ENCODE data around the gene SND1. TPM values are rescaled to one million over a fixed set of nuclear protein-coding genes. Genes with fewer than 3 reads are reported as not detected.

The SND1 gene
- total RNA-seq, 1 donor from 2014 or later = 139 TPM

DNA sequence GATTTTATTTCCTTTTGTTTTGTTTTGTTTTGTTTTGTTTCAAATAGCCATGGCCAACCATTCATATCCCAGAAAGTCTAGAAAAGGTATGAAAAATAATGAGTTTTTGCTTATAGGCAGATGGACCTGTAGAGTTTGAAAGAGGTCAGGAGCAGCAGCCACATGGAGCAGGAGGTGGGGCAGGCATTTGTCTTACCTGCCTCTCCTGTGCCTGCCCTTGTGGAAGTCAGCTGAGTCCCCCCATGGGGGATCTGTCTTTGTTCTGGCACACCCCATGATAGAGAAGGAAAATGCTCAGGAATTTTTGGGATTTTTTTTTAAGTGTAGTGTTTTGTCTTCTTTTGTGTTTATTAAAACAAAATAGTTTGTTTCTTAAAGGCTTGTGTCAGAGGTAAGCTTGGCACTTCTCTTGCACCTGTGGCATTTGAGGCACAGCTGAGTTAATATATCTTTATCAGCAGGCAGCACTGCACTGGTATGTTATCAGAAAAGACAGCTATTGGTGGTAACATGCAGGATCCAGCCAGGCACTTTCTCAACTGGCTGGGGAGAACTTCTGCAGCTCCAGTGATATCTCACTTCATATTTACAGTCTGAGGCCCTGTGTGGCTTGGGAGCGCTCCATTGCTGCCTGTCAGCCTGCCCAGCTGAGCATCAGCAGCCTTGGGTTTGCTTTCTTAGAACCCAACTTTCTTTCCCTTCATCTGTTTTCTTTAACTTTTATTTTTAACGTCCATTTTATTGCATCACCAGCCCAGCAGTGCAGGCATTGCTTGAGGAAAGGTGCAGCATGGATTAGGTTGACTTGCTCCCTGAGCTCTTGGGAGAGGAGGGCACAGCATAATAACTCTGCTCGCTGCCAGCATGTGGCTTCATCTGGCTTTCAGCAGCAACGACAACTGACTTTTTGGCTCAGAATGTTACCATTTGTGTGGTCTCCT is 334.9 kb downstream of the SND1 start:
- DNase-seq (ENCODE audit: low read depth in 2 of 2) = no peak

DNA sequence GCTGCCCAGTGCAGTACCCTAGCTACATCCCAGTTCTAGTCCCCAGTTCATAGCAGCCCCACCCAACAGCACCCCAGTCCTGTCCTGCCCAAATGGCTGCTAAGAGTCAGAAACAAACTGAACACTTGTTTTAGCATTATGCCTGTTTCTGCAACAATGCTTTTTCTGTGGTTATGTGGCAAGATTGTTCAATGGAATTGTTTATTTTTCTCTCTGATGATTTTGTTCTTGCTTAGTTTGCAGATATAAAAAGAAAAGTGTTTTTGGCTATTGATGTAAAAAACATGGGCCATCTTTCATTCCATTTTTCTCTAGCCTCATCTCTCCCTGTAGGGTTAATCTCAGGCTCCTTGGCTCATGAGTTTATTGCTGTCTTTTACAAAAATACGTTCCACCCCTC is 336.8 kb downstream of the SND1 start:
- DNase-seq (ENCODE audit: low read depth in 2 of 2) = no peak

DNA sequence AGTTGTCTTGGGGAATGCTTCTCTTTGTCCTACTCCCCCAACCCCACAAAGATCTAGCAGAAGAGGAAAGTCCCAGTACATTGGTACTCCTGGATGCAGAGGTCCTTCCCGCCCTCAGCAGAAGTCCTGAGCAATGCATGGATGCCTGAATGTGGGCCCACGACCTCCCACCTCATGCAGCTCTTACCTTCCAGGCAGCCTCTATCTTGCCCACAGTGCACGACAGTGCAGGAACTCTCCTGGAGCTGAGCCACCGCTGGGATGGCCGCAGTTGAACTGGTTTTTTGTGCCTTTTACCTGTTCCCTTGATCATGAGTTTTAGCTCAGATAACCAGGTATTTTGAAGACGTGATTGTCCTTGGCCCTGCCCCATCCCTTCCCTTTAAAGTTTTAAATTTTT is 341.3 kb downstream of the SND1 start:
- DNase-seq (ENCODE audit: low read depth in 2 of 2) = no peak

- no peak for DNase-seq (ENCODE audit: low read depth in 2 of 2)
Measured at GRCh38 chr7:127993987-127994386, 342.0 kb downstream of the SND1 start.

DNA sequence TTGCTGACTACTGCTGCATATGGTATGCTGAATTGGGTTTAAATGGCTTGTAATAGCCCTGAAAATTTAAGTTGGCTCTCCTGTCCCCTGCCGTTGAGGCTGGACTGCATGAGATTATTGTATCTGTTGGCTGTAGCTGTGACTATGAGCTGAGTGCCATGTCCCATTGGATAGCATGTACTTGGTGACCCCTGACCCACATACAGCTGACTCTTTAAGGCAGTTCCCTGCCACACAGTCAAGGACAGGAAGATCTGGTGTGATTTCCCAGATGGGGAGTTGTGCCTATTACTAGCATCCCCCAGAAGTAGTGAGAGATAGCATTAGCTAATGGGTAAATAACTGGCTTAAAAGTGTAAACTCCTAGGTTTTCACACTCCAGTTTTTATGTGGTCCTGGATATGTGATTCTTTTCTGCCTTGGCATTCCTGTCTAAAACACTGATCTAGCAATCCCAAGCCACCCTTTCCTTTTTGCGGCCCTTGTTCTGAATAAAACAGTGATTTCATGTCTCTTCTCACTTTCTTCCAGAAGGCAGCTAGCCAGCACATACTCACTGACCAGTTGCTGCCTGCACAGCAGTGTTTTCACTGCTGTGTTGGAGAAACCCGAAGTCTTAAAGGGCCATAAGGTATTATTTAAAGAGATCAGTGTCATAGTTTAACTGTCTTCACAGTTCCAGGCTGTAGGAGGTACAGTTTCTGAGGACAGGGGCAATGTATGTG is 343.3 kb downstream of the SND1 start:
- DNase-seq (ENCODE audit: low read depth in 2 of 2) = no peak

- no peak for DNase-seq (ENCODE audit: low read depth in 2 of 2)
Measured at GRCh38 chr7:127995881-127996215, 343.9 kb downstream of the SND1 start.

GRCh38 chr7:127996253-127997071 is 344.5 kb downstream of the SND1 start:
- DNase-seq (ENCODE audit: low read depth in 2 of 2) = no peak

DNA sequence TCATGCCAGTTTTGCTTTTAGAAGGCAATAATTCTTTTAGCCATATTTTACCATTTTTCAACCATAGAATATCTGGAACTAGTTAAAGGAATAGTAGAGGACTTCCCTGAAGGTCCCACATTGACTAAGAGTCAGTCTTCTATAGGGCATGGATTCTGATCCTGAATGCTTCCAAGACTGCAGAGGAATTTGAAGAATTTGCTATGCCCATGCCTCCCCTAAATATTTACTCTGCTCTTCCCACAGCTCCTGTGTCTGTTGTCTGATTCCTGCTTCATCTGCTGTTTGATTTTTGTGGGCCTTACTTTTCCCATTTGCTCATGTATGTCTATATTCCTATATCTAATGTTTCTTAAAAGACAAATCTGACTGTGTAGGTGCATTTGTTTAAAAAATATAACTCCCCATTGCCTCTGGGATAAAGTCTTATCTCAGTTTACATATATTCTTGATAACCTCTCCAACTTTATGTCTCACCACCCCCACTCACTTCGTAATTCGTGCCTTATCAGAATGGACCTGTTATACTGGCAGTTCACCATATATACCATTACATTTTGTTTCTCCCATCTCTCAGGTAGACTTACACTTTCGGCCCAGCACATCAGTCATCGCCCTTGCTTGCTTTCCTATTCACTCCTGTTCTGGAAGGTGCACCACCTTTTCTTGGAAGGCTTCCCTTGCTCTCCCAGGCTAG is 345.4 kb downstream of the SND1 start:
- DNase-seq (ENCODE audit: low read depth in 2 of 2) = no peak

DNA sequence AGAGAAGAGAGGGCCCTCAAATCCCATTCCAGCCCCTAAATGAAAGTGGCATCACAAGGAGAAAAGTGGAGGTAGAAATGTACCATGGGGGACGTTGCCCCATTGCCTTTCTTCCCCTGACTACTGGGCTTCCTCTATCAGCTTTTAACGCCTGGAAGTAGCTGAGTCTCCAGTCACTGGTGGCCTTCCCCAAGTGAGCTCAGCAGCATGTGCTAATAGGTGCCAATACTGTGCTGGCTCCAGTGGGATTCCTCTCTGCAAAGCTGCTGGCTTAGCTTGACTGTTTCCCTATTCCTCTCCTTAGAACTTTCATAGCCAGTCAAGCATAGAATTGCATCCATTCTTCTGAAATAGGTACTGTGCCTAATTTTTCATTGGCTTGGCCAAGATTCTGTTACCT is 346.7 kb downstream of the SND1 start:
- DNase-seq (ENCODE audit: low read depth in 2 of 2) = no peak

DNA sequence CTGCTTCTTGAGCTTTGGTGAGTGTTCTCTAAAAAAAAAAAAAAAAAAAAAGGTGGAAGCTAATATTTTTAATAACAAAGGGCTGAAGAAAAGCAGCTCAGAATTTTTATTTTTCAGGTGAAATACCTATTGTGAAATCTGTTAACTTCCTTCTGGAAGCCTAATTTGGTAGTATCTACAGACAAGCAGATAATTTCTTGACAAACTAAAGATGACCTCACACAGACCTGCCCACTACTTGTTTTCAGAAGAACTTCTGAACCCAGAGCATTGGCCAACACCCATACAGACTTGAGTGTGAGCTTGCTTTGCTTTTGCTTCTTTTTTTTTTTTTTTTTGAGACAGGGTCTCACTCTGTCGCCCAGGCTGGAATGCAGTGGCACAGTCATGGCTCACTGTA is 348.1 kb downstream of the SND1 start:
- no peak for DNase-seq (ENCODE audit: low read depth in 2 of 2)

GRCh38 chr7:128000854-128001265 is 348.9 kb downstream of the SND1 start:
- DNase-seq (ENCODE audit: low read depth in 2 of 2) = no peak

DNA sequence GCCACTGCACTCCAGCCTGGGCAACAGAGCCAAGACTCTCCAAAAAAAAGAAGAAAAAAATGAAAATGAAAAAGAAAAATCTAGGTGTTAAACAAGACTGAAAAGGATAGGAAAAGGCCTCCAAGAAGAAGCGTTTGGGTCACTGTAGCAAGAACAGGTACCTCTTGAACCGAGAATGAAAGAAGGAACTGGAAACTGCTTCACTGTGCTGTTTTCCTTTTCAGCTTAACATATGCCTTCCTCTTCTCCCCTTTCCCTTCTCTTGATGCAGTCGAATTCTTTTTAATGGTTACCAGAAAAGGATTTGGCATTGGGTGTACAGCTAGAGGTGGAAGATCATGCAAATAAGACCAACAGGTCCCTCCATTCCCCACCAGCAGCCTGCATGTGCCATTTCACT is 351.2 kb downstream of the SND1 start:
- DNase-seq (ENCODE audit: low read depth in 2 of 2) = no peak

GRCh38 chr7:128003787-128004186 is 351.8 kb downstream of the SND1 start:
- DNase-seq (ENCODE audit: low read depth in 2 of 2) = no peak

DNA sequence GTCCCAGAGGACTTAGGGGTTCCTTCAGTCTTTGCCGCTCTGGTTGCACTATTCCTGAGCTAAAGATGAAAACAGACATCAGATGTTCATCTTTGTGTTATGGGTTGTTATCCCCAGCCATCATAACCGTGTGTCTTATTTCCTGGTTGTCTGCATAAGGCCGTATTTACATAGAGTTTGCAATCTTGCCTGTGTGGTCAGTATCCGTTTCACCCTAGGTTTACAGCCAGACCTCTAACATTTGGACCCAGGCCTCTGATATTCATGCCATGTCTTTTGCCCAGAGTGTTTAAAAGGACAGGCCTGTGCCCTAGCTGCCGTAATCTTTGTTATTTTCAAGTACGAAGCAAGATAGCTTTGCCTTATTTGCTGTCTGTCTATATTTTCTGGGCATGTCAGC is 352.6 kb downstream of the SND1 start:
- no peak for DNase-seq (ENCODE audit: low read depth in 2 of 2)

GRCh38 chr7:128005117-128005516 is 353.1 kb downstream of the SND1 start:
- no peak for DNase-seq (ENCODE audit: low read depth in 2 of 2)

DNA sequence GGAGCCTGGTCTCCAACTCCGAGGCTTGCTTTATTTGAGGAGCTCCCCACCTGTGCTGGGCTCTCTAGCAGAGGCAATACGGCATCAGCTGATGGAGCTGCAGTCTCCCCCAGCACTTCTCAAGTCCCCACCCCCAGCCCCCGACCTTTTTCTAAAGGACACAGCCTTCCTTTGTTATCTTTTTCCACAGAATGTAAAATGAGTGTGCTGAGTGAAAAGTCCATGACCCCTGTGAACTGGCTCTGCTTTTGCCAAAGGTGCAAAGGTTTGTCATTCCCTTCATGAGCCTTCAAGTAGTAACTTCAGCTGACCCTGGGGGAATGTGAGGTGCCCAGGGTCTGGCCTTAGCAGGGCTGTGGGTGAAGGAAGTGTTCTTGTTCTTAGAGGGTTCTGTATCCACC is 353.8 kb downstream of the SND1 start:
- no peak for DNase-seq (ENCODE audit: low read depth in 2 of 2)

DNA sequence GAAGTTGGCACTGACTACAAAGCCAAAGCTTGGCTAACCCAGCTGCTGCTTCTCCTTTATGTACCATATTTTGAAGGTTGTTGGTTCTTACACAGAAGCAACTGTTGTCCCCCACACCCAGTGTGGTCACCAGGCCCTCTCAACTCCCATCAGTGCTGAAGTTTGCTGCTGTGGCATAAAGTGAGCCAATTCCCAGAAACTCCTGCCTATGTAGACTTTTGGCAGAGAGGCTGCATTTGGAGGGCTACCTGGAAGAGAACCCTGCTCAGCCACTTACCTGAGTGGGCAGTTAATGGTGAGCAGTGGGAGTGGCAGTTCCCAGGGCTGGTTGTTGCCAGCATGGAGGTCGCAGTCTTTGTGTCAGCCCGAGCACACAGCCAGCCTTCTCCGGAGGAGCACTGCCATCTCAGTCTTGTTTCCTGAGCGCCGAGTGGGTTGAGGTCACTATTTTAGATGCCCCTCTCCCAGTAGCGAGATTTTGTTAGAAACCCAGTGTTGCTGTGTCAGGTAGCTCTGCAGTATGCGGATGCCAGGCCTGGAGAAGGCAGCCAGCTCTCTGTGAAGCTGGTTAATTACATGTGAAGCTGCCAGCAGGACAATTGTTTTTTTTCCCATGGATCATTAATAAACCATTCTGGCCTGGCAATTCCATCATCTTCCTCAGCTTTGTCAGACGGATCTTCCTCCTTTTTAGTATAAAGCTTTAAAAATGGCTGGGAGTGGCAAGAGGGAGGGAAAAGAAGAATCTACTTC is 354.7 kb downstream of the SND1 start:
- no peak for DNase-seq (ENCODE audit: low read depth in 2 of 2)

GRCh38 chr7:128007303-128007680 is 355.3 kb downstream of the SND1 start:
- DNase-seq (ENCODE audit: low read depth in 2 of 2) = no peak

GRCh38 chr7:128008141-128008540 is 356.1 kb downstream of the SND1 start:
- no peak for DNase-seq (ENCODE audit: low read depth in 2 of 2)

GRCh38 chr7:128008744-128009143 is 356.8 kb downstream of the SND1 start:
- no peak for DNase-seq (ENCODE audit: low read depth in 2 of 2)

All from dermis microvascular lymphatic vessel endothelial cell (primary cell).